Mesodermal cell (in vitro differentiated cells): ENCODE data around the gene DLX2.
A peak's percentile ranks its signal among the peaks of the same experiment; 100 is the strongest.

Experiments
- H3K27ac ChIP-seq: 2 replicates; pipeline ENCODE4 v1.7.0; 2013; ENCODE audit warnings: mild to moderate bottlenecking, low read depth, low read length, moderate library complexity; ENCODE audit not compliant: severe bottlenecking
- H3K36me3 ChIP-seq: 2 replicates; pipeline ENCODE4 v1.7.1; 2013; ENCODE audit warnings: mild to moderate bottlenecking, low read length, moderate library complexity; ENCODE audit not compliant: control insufficient read depth, insufficient read depth
- H3K4me1 ChIP-seq: one replicate; pipeline ENCODE4 v1.7.1; 2013; ENCODE audit warnings: mild to moderate bottlenecking, low read length; ENCODE audit not compliant: insufficient read depth, control insufficient read depth, poor library complexity, severe bottlenecking
- H3K4me3 ChIP-seq: 2 replicates; pipeline ENCODE4 v1.7.0; 2013; ENCODE audit warnings: low read length, control low read depth, mild to moderate bottlenecking; ENCODE audit not compliant: insufficient read depth, poor library complexity, severe bottlenecking; ENCODE audit errors: extremely low read depth
- H3K9me3 ChIP-seq: 2 replicates; pipeline ENCODE4 v1.7.1; 2013; ENCODE audit warnings: mild to moderate bottlenecking, low read length, moderate library complexity; ENCODE audit not compliant: control insufficient read depth
- WGBS, 2 experiments: methylation state at CpG; one replicate each; pipeline ENCODE4 v1.1.5; 2013; ENCODE audit warnings: missing lambda C conversion rate in 2 of 2; ENCODE audit not compliant: insufficient coverage in 2 of 2; 5-methylcytosine and 5-hydroxymethylcytosine counted together

The DLX2 gene

DNA sequence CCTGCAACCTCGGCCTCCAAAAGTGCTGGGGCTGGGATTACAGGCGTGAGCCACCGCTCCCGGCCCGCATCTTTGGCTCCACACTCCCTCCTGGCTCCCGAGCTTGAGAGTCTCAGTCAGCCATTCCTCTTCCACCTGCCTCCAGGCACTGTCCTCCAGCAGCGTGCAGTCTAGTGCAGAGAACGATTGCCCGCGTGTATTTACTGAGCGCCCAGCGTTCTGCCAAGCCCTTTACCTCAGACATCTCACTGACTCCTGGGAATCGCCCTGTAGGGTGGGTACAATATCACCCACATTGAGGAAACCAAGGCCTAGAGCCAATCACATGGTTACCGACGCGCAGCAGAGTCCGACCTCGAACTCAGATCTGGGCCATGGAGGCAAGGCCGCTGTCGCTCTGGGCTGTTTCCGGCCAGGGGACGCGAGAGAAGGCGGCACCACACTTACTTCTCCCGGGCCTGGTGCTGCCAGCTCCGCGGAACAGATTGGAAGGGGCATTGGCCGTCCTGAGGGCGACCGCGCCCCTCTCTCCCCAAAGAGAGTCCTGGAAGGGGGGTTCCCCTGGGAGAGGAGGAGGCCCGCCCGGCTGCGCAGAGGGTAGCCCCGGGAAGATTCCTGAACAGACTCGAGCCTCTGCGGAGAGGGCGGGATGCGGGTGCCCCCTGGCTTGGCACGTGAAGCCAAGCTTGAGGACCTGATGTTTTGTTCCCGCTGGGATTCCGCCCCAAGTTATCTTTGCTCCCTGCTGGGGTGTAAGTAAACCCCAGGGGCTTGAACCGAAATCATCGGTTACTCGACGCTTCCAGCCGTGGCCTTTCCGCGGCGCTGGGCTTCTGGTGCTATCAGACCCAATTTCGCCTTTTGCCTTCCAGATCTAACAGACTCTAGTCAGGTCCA, 5.2 kb upstream of the DLX2 start:
- Histone ChIP-seq H3K36me3 (no peaks in the 10 kb centered on the region), H3K4me3 (no peak overlapping the region), H3K27ac (no peak overlapping the region), H3K4me1 (peaks cover 4% of the 10 kb centered on the region), H3K9me3 (no peaks in the 10 kb centered on the region)
- 93 to 94% methylated on average over 44 to 51 of the region's 51 CpGs for WGBS, 2 experiments

DNA sequence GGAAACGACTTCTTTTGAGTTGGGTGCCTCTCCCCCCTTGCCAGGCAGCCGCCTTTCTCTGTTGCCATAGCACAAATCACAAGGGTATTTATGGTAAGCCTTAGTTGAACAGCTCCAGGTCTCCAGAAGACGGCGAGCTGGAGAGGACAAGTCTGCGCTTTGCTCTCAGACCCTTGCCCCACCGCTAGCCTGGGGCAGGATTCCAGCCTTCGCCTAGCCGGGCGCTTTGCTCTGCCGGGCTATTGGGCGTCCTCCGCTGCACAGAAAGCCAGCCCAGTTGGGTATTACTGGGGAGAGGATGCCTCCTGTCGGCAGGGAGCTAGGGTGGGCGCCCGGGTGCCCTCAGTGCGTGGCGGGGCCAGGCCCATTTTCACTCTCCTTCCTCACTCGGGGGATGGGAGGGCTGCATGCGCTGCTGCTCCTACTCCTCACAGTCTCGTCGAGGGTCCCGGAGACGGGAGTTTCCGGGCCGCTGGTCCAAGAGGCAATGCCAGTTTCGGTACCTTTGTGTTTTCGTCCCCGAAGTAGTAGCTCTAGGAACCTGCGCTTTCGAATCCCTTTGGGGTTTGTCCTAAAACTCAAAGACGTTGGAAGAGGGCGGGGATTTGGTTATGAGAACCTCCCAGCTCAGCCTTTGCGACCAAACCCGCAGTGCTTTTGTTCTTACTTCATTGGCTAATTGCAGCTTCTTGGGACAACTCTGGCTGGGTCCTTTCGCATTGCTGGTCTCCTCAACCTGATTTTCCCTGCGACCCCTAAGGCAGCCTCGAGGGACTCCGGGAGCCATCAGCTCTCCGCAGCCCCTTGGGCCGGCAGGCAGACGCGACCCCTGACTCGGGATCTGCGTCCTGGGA, 3.6 kb upstream of the DLX2 start:
- Histone ChIP-seq H3K27ac (no peak overlapping the region), H3K4me3 (peak overlapping the region; percentile 23), H3K4me1 (peaks cover 4% of the 10 kb centered on the region), H3K9me3 (no peaks in the 10 kb centered on the region), H3K36me3 (no peaks in the 10 kb centered on the region)
- 8 to 10% methylated on average over 36 to 43 of the region's 44 CpGs for WGBS, 2 experiments

DNA sequence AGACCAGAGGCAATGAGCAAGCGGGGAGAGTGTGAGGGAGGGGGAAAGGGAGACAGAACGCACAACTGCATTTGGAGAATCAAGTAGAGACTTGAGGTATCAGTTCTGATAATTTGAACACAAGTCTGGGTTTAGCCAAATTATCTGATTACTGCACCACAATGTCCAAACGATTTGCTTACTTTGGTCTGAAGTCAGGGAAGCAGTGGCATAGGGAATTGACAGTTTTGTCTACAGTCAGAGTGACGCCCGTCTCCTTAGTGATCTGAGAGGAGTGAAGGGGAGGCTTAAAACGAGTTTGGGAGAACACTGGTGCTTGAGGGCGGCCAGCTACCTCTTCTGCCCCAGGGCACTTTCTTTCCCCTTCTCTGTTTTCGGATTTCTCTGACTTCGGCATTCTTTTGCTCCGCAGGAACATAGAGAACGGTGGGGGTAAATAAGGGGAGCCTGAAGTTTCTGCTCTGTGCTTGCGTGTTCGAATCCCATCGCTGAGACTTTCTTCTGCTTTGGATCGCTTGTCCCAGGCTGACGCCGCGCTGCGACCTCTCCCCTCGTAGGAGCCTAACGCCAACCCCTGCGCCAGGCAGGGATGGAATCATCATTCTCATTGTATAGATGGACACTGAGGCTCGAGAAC, 2.9 kb upstream of the DLX2 start:
- Histone ChIP-seq H3K4me1 (peaks cover 4% of the 10 kb centered on the region), H3K36me3 (no peaks in the 10 kb centered on the region), H3K27ac (no peak overlapping the region), H3K9me3 (no peaks in the 10 kb centered on the region), H3K4me3 (peak overlapping the region; percentile 23)
- 25 to 33% methylated on average over 12 to 19 of the region's 23 CpGs for WGBS, 2 experiments

DNA sequence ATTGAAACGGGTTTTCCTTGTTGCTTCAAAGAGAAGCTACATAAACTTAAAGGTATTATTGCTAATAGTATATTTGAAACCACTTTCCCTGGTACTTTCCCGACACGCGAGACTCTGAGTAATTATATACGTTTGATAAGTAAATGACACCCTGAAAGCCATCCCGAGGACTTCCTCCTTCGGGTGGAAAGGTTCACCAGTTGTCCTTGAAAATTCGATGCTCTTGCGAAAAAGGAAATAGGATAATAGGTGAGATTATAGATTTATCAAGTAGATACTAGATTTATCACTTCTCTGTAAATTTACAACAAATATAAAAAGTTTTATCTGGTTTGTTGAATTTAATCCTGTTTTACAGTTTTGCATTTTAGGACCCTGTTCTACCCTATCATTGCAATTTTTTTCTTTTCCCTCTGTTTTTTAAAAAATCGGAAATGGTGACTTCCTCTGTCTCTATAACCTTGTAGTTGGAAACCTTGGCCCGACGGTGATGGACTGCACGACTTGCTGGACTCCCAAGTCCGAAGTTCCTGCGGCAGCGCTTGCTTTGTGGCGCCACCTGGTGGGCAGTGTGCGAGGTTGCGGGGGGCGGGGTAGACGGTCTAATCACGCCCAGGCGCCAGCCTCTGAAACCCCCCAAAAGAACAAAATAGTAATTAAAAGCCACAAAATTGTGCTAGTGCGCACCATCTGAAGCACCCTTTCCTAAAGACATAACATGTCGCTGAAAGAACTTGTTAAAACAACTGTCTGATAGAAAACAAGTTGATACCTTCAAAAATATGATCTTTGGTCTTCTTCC, 972 bp upstream of the DLX2 start:
- H3K4me1 ChIP-seq: peaks cover 7% of the 10 kb centered on the region
- 2 to 3% methylated on average over 5 to 6 of the region's 25 CpGs for WGBS, 2 experiments
- peaks cover 4% of the 10 kb centered on the region for H3K36me3 ChIP-seq
- H3K27ac ChIP-seq: peak overlapping the region; percentile 29
- H3K9me3 ChIP-seq: no peaks in the 10 kb centered on the region
- peak overlapping the region; percentile 61 for H3K4me3 ChIP-seq

DNA sequence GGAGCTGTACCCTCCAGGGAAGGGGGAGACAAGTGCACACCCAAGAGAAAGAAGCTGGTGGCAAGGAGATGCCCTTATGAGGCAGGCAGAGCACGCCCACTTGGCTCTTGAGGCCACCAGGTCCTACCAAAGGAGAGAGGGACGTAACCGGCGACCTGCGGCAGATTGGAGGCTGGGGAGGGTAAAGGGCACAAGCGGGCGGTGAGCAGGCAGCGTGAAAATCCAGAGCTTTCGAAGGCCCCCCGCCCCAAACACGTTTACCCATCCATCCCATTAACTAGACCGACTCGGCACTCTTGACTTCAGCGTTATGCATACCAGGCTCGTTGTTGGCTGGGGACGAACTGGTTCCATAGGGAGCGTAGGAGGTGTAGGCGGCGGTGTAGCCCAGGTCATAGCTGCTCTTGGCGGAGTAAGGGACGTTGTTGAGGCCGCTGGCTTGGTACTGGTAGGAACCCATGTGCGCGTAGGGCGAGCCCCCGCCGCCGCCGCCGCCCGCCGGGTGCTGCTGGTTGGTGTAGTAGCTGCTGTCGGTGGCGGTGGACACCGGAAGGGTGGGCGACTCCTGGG, 794 bp downstream of the DLX2 start:
- Histone ChIP-seq H3K27ac (peak overlapping the region; percentile 59), H3K4me1 (peaks cover 24% of the 10 kb centered on the region), H3K4me3 (peak overlapping the region; percentile 61), H3K36me3 (peaks cover 4% of the 10 kb centered on the region), H3K9me3 (no peaks in the 10 kb centered on the region)
- WGBS, 2 experiments: 0 to 2% methylated on average over 18 to 23 of the region's 36 CpGs

DNA sequence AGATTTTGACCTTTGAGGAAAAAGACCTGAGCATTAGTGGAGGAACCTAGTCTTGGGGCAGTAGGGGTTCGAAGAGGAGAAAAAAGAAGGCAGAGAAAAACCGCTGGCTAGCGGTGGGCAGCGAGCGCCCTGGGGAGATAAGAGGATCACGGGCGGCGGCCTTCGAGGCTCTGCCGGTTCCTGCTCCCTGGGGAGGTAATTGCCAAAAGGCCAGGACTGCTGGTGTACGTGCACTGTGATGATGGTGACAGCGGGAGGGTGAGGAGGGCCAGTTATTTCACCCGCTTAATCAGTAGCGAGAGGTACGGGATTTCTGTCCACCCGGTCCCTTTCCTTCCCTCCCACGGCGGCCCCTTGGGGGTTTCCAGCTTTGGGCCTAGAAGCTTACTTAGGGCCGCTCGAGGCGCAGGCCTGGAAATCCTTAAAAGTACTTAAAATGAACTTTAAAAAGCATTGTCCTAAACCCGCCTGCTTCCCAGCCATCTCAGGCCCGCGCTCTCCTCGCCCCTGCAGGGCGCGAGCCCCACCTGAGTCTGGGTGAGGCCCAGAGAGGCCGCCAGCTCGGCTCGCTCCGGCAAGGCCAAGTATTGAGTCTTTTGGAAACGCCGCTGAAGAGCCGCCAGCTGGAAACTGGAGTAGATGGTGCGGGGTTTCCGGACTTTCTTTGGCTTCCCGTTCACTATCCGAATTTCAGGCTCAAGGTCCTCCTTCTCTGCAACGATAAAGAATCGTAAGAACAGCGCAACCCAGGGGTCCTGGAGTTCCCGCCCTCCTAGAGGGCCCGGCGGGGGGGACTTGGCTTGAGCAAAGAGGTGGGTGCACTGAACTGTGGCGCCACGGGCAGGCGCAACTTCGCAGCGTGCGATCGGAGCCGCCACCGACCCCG, 1.5 kb downstream of the DLX2 start:
- Histone ChIP-seq H3K36me3 (peaks cover 4% of the 10 kb centered on the region), H3K4me3 (peak overlapping the region; percentile 61), H3K4me1 (peaks cover 31% of the 10 kb centered on the region), H3K27ac (peak overlapping the region; percentile 59), H3K9me3 (no peaks in the 10 kb centered on the region)
- WGBS, 2 experiments: 2 to 3% methylated on average over 47 to 50 of the region's 54 CpGs

DNA sequence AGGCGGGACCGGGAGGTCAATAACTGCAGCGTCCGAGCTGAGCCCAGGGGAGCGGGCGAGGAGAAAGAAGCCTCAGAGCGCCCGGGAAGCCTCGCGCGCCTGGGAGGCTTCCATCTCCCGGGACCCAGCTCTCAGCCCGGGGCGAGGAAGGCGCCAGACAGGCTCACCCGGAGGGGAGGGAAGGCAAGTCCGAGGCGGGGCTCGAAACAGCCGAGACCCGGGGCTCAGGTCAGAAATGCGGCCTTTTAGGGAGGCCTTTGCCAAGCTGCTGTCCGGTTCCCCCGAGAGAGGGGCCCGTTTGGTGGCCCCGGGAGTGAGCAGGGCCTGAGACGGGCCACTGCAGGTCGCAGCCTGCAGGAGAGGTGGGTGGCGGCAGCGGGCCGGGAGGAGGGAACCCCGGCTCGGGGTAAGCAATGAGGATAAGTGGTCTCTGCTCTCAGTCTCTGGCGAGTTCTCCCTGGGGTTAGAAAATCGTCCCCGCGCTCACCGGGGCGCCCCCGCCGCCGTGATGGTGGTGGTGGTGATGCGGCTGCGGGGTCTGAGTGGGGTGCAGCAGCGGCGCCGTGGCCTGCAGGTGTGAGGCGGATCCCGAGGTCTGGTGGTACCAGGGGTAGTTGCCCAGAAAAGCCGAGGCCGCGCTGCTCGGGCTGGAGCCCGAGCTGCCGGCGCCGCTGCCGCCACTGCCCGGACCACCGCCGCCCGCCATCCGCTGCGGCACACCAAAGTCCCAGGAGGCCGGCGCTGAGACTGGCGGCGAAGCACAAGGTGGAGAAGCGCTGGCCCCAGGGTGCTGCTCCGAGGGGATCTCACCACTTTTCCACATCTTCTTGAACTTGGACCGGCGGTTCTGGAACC, 2.4 kb downstream of the DLX2 start:
- Histone ChIP-seq H3K4me3 (peak overlapping the region; percentile 61), H3K9me3 (no peaks in the 10 kb centered on the region), H3K27ac (peak overlapping the region; percentile 59), H3K36me3 (peaks cover 4% of the 10 kb centered on the region), H3K4me1 (peaks cover 35% of the 10 kb centered on the region)
- WGBS, 2 experiments: 2% methylated on average over 47 to 50 of the region's 72 CpGs

DNA sequence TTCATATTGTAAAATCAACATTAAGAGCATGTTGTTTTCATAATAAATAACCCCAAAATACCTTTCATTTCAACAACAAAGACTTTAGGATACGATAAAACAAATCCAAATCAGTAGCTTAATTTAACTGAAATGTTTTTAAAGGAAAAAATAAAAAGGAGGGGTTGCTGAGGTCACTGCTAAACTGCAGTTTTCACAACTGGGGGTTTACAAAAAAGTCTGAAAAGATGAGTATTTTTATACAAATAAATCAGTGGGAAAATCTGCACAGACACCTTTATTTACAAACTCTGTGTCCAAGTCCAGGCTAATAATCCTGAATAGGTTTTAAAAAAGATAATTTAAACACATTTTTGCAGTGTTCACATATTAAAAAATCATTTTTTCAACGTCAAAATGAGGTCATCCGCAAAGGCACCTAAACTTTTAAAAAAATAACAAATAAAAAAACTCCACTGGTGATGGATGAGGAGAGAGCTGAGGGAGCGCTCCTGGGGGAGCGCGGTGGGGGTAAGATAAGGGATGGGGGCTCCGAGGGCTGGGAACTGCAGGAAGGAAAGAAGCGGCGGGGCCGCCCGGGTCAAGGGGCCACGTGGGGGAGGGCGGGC, 3.1 kb downstream of the DLX2 start:
- H3K4me3 ChIP-seq: peak overlapping the region; percentile 61

More for the DNA sequence above, 3.1 kb downstream of the DLX2 start:
- WGBS, 2 experiments: 0% methylated on average over 8 to 9 of the region's 13 CpGs
- H3K36me3 ChIP-seq: peaks cover 4% of the 10 kb centered on the region
- no peaks in the 10 kb centered on the region for H3K9me3 ChIP-seq
- peak overlapping the region; percentile 92 for H3K27ac ChIP-seq
- peaks cover 39% of the 10 kb centered on the region for H3K4me1 ChIP-seq
